Measurements from ENCODE around the gene TUBGCP6.

Gene TUBGCP6

DNA sequence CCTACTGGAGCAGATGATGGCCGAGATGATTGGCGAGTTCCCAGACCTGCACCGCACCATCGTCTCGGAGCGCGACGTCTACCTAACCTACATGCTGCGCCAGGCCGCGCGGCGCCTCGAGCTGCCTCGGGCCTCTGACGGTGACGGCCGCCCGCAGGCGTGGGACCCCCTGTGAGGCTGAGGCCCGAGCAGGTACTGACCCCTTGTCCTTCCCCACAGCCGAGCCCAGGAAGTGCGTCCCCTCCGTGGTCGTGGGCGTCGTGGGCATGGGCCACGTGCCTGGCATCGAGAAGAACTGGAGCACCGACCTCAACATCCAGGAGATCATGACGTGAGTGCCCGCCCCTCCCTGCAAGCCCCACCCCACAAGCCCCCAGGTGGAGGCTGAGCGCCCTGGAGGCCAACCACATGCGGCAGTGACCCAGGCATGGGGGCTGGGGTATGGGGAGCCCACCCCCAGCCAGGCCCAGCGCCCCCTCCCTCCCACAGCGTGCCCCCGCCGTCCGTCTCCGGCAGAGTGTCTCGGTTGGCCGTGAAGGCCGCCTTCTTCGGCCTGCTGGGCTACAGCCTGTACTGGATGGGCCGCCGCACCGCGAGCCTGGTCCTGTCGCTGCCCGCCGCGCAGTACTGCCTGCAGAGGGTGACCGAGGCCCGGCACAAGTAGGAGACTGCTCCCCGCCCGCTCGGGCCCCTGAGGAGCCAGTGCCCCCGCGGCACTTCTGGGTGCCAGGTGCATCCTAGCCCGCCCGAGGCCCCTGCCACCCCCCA is 46.8 kb downstream of the TUBGCP6 start:
- no peak for DNase-seq (ENCODE audit: low spot score)

DNA sequence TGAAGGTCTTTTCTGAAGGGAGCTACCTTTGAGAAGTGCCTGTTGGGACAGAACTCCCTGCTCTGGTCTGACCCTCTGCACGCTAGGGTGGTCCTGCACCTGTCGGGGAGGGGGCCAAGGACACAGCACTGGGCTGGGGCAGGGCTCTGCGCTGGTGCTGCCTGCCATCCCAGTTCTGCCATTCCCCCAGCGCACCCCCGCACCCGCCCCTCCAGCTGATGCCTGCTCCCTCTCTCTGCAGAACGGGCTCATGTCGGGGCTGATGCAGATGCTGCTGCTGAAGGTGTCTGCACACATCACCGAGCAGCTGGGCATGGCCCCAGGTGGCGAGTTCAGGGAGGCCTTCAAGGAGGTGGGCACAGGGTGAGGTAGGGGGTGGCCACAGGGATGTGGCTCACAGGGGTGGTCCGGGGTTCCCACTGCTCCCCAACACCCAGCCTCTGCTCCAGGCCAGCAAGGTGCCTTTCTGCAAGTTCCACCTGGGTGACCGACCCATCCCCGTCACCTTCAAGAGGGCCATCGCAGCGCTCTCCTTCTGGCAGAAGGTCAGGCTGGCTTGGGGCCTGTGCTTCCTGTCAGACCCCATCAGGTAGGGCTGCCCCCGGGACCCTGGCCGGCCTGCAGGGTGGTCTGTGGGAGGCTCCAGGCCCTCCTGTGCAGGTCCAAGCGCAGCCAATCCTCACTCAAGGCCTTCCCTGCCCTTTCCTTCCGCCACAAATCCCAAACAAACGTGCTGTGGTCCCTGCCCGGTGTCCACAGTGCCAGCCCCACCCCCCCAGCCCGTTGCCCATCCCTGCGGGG is 47.6 kb downstream of the TUBGCP6 start:
- DNase-seq (ENCODE audit: low spot score) = no peak

DNA sequence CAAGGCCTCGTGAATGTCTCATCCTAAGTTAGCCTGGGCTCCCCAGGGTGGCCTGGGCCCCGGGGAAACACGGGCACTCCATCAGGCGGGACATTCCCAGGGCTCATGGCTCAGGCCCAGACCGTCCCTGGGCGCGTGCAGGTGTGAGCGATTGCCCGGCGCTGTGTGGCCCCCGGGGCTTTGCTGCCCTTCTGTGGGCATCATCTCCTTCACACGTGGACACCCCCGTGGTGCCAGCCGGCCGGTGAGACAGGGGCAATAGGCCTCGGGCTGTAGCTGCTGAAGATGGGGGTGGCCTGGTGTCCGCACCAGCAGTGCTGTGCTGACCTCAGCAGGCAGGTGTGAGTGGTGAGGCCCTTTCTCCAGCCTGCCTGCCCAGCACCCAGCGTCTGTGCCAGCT is 48.6 kb downstream of the TUBGCP6 start:
- DNase-seq (ENCODE audit: low spot score) = no peak

DNA sequence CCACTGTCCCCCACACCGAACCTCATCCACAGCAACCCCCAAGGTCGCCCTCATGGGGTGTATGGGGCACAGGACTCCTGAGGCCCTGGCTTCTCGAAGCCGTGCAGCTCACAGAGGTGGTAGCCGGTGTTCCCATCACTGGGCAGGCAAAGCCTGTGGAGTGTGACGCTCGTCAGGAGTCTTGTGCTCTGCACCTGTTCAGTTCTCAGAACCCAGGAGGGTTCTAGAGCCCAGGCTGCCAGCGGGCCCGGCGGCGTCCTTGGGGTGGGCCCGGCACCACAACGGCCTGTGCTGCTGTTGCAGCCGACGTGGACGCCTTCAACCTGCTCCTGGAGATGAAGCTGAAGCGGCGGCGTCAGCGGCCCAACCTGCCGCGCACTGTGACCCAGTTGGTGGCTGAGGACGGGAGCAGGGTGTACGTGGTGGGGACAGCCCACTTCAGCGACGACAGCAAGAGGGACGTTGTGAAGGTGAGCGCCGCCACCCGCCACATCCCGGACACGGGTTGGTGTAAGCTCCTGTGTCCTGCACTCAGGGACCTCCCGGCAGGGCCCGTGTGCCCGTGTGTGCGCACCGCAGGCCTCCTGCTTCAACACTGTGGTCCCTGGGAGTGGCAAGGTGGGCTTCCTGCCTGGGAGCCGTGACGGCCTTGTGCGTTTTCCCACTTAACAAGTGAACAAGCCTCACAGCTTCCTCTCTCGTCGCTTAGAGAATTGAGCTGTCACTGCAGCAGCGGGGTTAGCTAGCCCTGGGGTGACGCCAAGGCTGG is 50.6 kb downstream of the TUBGCP6 start:
- no peak for DNase-seq (ENCODE audit: low spot score)

DNA sequence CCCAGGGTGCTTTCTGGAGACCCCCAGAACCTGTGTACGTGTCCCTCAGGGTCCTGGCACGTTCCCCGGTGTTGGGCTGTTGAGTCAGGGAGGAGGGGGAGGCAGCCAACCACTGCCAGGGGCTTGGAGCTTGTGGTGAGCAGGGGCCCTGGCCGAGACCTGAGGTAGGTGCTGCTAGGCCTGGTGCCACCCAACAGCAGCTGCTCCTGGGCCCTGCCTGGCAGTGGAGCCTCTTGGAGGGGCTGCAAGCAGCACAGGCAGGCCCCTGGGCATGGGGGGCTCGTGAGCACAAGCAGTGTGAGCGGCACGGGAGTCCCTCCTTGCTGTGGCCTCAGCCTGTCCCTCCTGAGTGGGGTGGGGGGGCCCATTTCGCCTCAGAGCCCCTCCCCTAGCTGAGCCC is 51.2 kb downstream of the TUBGCP6 start:
- DNase-seq (ENCODE audit: low spot score) = no peak

DNA sequence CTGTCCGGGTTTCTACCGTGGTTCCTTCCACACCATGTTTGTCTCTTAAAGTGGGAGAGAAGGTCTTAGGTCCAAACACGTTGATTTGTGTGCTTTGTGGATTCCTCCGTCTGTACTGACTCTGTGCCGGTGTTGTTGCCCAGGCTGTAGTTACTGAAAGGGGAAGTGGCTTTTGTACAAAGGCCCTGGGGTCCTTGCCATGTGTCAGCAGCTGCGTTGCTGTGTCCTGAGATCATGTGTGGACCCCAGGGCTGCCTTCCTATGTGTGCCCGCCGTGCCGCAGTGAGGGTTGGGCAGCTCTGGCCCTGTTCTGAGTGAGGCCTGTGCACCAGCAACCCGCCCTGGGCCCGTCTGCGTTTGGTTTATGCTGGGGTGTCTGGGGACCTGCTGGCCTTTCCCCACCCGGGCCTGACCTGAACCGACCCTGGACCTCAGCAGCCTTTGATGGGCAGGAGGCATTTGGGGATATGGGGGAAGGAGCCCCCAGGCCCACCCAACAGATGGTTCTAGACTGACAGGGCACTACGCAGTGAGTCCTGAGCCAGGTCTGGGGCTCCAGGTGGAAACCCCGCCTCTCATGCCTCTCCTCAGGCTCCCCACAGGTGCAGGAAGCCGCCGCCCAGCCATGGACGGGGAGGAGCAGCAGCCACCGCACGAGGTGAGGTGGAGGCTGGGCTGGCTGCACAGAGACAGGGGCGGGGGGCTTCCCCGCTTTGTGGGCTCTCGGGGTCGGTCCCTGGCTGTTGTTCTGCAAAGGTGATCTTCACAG is 52.2 kb downstream of the TUBGCP6 start:
- no peak for DNase-seq (ENCODE audit: low spot score)

DNA sequence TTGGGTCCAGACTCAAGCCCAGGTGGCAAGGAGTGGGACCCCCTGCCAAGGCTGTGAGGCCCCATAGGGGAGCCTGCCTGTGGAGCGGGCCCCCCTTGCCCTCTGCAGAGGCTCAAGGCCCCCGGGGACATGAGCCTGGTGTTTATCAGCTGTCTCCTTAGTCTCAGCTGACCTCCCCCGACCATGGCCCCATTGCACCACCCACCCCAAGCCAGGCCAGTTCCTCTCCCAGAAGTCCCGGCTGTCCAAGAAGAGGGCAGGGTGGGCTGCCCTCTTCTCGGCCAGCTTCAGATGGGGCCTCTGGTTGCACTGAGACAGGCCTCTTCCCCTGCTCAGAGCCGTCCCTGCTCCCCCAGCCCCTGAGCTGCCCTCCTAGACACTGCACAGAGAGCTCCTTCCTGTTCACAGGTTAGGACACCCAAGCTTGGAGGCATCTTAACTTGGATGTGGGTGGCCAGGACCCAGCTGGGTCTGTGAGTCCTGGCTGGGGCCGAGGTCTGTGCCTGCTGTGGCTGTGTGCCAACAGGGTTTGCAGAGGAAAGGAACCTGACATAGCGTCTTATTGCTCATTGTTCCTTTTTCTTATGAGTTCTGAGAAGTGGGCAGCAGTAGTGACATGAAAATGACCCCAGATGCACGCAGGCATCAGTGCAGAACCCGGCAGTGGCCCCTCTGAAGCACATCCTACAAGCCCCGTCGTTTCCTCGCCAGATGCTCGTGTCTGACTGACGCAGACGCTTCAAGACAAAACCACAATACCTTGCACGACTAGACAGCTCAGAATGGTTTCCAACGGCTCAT is 53.7 kb downstream of the TUBGCP6 start:
- DNase-seq (ENCODE audit: low spot score) = peak; percentile 67

DNA sequence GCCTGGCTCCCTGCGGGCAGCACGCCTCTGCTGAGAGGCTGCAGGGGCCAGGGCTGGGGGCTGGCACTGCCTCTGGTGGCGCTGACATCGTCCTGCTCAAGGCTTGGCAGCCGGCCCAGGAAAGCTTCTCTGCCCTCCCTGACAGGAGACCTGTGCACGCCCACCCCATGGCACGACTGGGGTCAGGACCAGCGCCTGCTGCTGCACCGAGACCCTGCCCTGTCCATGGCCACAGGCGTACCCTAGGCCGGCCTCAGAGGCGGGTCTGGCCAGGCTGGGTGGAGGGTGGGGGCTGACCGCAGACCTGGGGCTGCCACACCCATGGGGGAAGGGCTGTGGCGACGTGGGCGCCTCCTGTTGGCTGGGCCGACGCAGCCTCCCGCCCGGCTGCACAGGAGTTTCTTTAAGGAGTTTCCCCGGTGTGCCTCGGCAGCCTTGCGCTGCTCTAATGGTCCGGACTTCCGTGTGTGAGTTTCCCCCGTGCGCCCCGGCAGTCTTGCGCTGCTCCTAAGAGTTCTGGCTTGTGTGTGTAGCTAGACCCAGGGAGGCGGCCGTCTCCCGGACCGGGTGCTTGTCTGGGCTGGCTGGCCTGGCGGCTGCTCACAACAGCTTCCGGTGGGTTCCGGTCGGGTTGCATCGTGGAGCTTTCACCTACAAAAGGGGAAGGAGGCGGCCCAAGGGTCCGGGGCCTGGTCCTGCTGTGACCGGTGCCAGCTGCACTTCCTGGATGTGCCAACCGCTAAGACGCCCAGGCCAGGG is 54.5 kb downstream of the TUBGCP6 start:
- no peak for DNase-seq (ENCODE audit: low spot score)

DNA sequence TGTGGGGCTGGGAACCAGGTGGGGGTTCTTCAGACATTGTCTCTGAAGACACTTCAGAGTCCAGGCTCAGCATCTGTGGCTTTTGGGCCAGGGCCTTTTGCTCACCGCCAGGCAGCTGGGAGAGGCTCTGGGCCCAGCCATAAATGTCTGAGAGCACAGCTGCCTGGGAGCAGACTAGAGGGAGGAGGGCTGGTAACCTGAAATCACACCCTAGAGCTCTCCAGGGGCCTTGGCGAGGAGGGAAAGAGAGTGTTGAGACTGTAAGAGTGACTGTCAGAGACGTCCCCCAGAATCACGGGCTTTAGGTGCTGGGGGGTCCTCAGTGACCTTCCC is 55.0 kb downstream of the TUBGCP6 start:
- no peak for DNase-seq (ENCODE audit: low spot score)

DNA sequence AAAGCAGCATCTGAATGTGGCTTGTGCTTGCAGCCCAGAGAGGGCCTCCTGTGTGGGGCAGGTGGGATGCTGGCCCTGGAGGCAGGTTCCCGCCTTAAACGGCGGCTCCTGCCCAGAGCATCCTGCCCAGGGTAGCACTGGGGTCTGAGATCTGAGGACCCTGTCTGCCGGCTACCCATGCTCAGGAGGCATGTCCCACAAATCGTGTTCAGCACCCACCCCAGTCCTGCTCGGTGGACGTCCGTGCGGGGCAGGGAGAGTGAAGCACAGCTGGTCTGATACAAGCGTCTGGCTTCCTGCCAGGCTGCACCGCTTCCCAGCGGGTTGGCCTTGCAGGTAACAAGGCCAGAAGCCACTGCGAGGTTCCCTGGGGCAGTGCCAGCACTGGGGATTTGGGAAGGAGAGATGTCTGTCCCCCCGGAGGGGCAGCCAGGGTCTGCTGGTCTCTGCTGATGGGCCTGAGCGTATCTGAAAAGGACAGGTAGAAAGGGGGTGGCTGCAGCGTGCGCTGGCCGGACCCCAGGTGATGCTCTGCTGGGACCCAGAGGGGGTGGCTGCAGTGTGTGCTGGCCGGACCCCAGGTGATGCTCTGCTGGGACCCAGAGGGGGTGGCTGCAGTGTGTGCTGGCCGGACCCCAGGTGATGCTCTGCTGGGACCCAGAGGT is 55.5 kb downstream of the TUBGCP6 start:
- no peak for DNase-seq (ENCODE audit: low spot score)

DNA sequence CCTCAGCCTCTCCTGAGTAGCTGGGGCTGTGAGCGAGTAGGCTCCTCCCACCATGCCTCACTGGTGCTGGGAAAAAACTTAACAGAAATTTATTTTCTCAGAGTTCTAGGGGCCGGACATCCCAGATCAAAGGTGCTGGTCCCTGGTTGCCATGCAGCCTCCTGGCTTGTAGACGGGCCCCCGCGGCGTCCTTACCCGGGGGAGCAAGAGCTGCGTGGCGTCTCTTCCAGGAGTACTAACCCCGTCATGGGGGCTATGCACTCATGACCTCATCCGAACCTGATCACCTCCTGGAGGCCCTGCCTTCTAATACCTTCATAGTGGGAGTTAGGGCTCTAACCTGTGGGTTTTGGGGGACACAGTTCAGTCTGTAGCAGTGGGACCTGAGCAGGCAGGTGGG is 56.5 kb downstream of the TUBGCP6 start:
- no peak for DNase-seq (ENCODE audit: low spot score)

DNA sequence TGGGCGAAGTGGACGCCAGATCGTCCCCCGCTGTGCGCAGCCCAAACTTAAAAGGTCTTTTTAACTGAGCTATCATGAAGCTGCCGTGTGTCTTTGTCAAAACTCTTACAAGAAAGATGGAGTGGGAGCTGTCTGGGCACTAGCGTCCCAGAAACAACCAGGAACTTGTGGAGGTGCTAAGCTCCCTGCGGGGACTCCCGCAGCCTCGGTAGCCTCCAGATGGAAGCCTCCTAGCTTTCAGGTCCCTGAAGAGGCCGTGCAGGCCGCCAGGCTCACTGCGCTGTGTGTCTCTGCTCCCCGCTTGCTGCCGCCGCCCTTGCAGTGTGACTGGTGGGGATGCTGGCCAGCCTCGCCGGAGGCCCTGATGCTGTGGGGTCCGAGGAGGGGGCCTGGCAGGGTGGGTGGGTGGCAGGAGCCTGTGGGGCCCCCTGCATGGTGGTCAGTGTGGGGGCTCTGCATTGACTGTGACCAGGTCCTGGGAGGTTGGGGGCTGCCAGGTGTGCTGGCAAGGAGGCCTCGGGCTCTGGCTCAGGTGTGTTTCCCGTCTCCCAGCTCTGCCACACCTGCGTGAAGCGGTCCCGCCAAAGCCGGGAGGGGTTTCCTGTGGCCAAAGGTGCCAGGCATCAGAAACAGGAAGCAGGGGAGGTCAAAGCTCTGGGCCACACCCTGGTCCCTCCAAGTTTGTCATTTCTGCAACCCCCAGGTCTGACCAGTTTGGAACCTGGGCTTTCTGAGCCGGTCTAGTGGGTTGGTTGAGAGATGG is 57.9 kb downstream of the TUBGCP6 start:
- DNase-seq (ENCODE audit: low spot score) = no peak

DNA sequence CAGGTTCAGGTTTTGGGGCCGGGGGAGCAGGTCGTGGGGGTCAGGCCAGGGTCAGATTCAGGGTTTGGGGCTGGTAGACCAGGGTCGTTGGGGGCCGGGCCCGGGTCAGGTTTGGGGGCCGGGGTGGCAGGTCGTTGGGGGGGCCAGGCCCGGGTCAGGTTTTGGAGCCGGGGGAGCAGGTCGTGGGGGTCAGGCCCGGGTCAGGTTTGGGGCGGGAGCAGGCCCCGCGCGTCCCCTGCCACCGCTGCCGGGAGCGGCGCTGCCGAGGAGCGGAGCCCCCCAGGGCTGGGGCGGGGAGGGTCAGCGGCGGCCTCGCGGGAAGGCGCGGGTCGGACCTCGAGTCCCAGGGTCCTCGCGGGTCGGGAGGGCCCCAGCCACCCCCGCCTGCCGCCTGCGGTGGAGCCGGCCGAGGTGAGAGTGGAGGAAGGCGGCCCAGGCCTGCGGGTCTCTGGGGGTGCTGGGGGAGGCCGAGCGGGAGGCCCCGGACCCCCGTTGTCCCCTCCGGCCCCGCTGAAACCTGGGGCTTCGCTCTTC is 58.6 kb downstream of the TUBGCP6 start:
- DNase-seq (ENCODE audit: low spot score) = no peak

DNA sequence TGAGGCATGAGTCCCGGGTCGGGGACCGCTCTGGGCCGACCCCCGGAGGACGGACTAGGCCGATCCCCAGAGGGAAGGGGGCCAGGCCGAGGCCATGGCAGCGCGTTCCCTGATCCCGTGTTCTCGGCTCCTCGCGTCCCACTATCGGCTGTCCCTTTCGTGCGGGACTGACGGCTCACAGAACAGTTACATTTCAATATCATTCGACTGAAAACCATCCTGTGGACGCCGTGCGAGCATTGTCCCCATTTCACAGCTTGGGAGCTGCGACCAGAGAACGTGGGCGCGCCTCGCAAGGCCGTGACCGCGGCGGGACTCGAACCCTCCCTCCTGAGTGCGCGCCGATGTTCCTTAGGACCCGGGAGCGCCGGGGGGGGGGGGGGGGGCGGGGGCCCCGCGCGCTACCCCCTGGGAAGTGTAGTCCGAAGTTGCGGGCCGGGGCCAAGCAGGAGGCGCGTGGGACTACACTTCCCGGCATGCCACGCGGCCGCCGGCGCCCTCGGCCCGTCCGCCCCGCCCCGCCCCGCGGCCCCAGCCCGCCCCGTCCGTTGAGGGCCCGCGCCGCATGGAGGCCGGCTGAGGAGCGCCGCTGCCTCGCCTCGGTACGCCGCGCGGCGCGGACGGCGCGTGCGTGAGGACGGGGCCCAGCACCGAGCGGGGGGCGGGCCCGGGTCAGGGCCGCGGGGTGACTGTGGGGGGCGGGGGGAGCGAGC is 59.3 kb downstream of the TUBGCP6 start, which contains the start of gene TRABD:
TSS of gene TRABD (plus strand) at position 539 of the 713 bp plus-strand sequence. CDS start 7,148 bp downstream, outside the sequence.
- DNase-seq (ENCODE audit: low spot score) = peak; percentile 87

DNA sequence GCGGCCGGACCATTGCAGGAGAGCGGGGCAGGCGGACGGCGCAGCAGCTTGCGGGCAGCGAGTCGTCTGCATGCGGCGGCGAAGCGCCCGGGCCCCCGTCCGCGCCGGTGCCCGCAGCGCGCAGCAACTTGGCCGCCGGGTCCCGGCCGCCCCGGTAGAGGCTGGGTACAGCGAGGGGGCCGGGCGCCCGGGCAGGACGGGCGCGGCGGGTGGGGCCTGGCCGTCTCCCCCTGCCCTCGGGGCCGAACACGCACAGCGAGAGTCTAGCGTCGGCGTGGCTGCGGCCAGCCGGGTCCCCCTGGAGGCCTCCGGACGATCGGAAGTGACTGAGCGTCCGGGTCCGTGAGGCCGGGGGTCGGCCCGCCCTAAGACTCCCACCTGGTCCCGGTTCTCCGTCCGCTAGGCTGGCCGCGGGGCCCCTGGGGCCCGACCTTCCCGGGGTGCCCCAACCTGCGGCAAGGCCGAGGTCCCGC is 59.9 kb downstream of the TUBGCP6 start:
- no peak for DNase-seq (ENCODE audit: low spot score)

DNA sequence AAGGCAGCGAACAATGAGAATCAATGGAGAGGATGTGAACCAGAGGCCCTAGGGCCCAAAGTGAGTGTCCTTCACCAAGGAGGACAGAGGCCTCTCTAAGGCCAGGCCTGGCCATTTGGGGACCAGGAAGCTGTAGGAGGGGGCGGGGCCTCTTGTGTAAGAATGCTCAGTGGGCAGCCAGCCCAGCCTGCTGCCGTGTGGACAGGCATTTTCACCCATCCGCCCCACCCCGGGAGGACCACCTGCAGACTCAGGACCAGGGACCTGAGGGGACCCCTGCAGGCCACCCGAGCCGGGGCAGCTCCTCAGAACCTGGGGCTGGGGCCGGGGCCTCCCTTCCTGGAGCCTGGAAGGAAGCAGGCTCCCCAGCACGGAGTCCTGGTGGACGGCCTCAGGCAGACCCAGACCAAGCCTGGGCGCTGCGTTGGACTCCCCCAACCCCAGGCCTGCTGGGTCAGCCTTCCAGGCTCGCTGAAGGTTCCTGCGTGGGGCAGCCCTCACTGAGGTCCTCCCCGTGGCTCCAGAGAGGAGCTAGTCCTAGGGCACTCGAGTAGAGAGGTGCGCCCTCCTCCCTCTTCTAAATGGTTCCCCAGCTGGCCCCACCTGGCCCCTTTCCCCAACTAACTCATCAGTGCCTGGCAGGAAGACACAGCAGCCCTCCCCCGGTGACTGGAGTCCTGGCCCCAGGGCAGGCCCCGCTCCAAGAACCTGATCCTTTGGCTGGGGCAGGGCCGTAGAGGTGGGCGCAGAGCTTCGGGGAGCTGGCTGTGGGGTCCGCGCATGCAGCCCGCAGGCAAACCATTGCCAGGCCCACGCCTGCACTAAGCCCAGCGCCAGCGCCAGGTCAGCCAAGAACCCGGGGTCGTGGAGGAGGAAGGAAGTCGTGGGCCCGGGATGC is 60.6 kb downstream of the TUBGCP6 start:
- no peak for DNase-seq (ENCODE audit: low spot score)
